ENCODE results near the gene RECK.
"Not testable (repeated sequence)": the region's sequence is repeated elsewhere in the genome, so short reads cannot be mapped to it uniquely, and the experiment has no call there.

The RECK gene

GRCh38 chr9:36141288-36141687 is 104.6 kb downstream of the RECK start:
- no peak for DNase-seq

- DNase-seq = no peak
Observed at GRCh38 chr9:36141761-36142160, 105.0 kb downstream of the RECK start.

DNA sequence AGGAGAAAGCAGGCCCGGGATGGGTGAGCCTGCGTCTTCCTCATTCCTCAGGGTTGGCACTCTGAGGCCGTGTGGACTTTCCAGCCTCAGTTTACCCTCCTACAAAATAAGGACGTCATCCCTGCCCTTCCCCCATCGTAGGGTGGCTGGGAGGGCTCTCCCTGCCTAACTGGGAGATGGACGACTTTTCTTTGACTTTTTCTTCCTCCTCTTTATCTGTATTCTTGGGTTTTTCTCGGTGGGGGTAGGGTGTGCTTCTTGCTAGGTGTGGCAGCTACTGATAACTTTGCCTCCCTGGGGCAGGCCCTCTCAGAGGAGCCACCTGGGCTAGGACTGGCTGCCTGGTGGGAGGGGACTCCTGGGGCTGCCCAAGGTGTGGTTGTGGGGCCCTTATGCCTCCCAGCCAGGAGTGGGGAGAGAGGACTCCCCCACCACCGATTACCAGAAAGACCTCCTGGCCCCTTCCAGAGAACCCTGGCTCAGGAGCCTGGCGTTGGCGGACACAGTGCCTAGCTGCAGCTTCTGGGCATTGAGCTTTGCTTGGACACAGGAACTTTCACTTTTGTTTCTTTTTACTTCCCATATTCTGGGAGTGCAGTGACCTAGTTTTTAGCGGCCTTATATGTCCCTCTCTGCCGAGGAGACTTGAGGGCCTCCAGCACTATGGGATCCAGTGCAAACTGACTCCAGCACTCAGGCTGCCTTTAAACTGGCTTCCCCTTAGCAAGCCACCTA is 106.0 kb downstream of the RECK start:
- DNase-seq = no peak

DNA sequence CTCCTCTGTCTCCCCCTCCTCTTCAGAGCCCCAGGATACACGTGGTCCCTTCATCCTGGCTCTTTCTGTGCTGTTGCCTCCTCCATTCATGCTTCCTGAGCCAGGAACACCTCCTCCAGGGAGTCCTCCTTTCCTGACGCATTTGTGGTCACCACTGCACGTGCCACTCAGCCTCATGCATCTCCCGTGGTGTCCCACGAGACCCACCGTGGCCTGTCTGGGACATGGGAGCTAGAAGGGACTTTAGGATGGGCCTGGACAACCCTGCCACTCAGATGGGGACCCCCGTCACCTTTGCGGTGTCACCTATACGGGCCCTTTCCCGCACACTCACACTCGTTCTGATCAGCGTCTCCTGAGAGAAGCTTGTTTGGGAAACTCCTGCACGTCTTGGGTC is 106.5 kb downstream of the RECK start:
- DNase-seq = no peak

- no peak for DNase-seq
Observed at GRCh38 chr9:36144309-36145232, 107.9 kb downstream of the RECK start.

DNA sequence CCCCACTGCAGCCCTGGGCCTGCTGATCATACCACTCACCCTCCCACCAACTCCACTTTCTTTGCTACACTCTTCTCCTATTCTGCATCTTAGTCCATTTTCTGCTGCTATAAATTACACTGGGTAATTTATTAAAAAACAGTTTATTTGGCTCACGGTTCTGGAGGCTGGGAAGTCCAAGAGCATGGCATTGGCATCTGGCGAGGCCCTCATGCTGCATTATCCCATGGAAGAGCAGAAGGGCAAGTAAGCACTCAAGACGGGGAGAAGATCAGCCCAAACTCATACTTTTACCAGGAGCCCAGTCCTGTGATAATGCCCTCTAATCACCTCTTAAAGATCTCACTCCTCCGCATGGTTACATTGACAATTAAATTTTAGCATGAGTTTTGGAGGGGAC is 109.3 kb downstream of the RECK start:
- DNase-seq = no peak

DNA sequence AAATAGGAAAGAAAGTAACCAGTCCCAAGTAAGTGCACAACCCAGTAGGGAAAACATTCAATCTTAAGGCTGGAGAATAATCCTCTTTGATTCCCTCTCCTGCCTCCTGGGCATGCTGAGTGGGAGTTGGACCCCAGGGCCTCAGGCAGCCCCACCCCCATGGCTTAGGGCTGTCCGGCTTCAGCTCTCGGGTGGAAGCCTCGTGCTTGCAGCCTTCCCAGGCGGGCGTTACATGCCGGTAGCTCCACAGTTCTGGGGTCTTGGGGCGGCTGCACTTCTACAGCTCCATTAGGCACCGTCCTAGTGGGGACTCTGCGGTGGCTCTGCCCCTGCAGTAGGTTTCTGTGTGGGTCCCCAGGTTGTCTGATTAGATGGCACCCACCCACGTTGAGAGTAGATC is 109.9 kb downstream of the RECK start:
- no peak for DNase-seq

DNA sequence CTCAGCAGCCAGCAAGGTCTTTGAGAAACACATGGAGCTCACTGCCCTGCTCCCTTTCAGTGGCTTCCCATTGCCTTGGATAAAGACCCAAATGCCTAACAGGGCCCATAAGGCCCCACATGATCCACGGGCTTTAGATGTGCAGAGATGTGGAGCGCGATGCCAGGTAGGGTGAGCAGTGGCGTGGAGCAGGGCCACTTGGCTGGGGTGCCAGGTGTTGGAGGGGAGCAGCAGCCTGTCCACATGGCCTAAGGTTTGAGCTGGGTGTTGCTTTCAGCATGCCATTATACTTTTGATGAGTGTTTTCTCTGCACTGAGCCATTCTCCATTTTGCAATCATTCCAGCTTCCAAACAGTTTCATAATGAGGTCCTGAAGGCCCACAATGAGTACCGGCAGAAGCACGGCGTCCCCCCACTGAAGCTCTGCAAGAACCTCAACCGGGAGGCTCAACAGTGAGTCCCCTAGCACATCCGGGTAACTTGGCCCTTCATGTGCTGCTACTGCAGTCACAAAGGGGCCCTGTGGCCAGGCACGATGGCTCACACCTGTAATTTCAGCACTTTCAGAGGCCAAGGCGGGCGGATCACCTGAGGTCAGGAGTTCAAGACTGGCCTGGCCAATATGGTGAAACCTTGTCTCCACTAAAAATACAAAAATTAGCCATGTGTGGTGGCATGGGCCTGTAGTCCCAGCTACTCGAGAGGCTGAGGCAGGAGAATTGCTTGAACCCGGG is 110.9 kb downstream of the RECK start:
- DNase-seq = no peak

DNA sequence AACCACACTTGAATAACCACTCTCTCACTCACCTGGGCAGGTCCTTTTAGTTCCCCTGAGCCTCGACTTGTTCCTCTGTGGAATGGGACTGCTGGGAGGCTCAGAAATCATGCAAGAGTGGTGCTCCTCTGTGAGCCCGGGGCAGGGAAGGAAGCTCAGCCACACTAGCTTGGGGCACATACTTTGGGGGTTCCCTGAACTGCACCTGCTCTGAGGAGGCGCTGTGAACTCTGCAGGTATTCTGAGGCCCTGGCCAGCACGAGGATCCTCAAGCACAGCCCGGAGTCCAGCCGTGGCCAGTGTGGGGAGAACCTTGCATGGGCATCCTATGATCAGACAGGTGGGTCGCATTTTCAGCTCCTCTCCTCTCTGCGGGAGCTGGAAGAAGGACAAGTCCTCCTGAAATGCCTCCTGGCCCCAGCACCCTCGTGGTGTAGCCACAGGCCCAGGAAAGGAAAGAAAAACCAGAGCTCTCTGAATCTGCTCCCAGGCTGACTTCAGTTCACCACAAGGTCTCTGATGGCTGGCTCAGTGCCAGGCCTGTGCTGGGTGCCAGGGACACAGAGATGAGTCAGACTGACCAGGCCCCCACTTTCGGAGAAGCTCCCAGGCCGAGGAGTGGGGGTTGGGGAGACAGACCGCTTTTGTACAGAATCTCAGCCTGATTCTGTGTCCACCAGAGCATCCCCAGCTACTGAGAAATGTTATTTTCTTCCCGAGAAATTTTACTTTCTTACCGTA is 111.8 kb downstream of the RECK start:
- no peak for DNase-seq

- DNase-seq = no peak
Observed at GRCh38 chr9:36149197-36149596, 112.5 kb downstream of the RECK start.

GRCh38 chr9:36150574-36151315 is 114.0 kb downstream of the RECK start:
- DNase-seq = no peak

DNA sequence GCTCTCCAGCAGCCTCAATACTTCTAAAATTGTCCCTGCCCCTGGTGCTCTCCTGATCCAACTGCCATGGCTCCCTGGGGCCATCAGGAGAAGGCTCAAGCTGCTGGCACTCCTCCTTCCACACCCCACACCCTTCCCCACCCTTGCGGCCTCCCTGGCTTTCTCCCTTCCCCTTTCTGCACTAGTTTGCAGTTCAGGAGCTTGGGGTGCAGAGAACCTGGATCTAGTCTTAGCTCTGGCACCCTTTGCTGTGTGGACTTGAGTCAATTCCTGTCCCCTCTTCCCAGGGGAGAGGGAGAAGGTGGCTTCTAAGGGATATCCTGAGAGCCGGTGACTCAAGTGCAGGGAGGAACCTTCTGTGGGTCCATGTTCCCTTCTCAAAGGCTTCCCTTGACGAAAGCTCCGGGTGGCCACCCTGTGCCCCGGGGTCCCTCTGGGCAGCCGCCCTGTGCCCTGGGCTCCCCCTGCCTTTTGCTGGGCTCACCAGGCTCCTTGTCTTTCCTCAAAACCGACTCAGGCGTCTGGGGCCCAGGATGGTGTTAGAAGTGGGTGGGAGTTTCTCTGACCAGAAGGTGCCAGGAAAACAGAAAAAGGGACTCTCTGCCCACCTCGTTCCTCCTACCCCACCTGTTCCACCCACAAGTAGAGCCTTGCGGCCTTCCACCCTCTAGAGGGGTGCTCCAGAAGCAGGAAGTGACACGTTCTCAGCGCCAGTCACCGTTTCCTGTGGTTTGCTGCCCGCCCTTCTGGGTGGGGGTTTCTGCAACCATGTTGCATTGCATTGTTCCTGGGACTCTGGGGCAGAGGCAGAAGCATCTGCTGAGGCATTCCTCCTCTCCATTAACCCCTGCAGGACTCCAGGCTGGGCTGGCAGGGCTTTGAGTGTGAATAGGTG is 114.8 kb downstream of the RECK start:
- no peak for DNase-seq

- no peak for DNase-seq
Observed at GRCh38 chr9:36152741-36153438, 116.2 kb downstream of the RECK start.

- no peak for DNase-seq
Observed at GRCh38 chr9:36153746-36154145, 117.0 kb downstream of the RECK start.

DNA sequence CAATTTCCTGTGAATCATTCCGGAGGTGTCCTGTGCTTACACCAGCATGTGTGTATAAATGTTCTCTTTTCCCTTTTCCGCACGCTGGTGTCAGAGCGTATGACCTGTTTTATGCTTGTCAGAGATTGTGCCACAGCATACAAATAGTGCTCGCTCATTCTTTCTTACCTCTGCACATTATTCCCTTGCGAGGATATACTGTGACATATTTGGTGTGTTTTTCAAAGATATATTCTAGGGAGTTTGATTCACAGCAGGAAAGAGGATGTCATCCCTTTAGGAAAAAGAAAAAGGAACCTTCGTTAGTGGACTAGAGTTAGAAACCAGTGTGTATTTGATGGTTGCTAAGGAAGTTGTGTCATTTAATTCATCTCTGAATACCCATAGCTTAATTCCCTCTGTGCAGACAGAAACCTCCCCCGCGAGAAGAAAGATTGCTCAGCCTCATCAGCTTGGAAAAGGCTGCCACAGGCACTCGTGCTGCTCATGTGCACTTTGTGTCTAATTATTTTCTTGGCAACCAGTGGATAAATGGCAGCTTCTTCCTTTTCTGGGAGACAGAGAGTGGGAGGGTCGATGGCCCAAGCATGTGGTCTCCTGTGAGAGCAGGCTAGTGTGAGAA is 117.7 kb downstream of the RECK start:
- no peak for DNase-seq

DNA sequence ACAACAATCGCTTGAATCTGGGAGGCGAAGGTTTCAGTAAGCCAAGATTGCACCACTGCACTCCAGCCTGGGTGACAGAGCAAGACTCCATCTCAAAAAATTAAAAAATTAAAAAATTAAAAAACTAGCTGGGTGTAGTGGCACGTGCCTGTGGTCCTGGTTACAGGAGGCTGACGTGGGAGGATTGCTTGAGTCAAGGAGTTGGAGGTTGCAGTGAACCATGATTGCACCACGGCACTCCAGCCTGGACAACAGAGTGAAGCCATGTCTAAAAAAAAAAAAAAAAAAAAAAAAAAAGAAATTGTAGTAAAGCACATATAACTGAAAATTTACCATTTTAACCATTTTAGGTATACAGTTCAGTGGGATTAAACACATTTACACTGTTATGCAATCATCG is 119.4 kb downstream of the RECK start:
- no peak for DNase-seq

GRCh38 chr9:36158122-36158521 is 121.4 kb downstream of the RECK start:
- DNase-seq = no peak

DNA sequence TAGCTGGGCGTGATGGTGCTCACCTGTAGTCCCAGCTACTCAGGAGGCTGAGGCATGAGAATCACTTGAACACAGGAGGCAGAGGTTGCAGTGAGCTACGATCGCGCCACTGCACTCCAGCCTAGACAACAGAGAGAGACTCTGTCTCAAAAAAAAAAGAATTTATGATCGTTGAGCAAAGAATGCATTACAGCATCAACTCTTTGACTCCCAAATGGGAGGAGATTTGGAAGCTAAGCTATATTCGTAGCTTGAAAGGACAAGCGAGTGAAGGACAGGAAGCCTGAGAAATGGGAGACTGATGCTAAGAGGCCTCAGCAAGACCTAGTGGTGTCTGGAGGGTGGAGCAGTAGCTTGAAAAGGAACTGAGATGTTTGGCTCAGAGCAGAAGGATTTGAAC is 122.2 kb downstream of the RECK start:
- DNase-seq = no peak

DNA sequence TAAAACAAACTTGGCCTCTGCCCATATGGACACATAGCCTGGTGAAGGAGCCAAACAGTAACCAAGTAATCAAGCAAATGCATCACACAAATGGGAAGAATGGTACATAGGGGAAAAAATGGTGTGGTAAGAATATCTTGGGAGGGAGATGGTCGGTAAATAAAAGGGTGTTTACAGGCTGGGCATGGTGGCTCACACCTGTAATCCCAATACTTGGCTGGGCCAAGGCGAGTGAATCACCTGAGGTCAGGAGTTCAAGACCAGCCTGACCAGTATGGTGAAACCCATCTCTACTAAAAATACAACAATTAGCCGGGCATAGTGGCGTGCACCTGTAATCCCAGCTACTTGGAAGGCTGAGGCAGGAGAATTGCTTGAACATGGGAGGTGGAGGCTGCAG is 122.8 kb downstream of the RECK start:
- DNase-seq = not testable (repeated sequence)

GRCh38 chr9:36160126-36160525 is 123.4 kb downstream of the RECK start:
- not testable (repeated sequence) for DNase-seq
